ENCODE results near the gene UROC1. TPM values are rescaled to one million over a fixed set of nuclear protein-coding genes. Genes with fewer than 3 reads are reported as not detected.

Gene UROC1
- total and polyA plus RNA-seq, 2 experiments from 2014 or later = not detected

GRCh38 chr3:126549861-126550487 is 32.4 kb upstream of the UROC1 start (continued):
- TF ChIP-seq CREB1 (CRISPR knock-in tag; IDR thresholded peaks at IDR 0.05; ENCODE audit: low read depth) (no peak), NANOG (IDR thresholded peaks at IDR 0.05; ENCODE audit: borderline replicate concordance) (no peak), EZH2 (IDR thresholded peaks at IDR 0.05; ENCODE audit: low read depth, unreplicated experiment) (no peak), JUNB (IDR thresholded peaks at IDR 0.05; ENCODE audit: unreplicated experiment) (no peak), EZH2phosphoT487 (IDR thresholded peaks at IDR 0.05; ENCODE audit: unreplicated experiment) (no peak), ZNF331 (CRISPR knock-in tag; IDR thresholded peaks at IDR 0.05; ENCODE audit: low read depth) (no peak), CTCF (conservative IDR thresholded peaks at IDR 0.05; ENCODE audit: low read depth in 2 of 2) (no peak), REST (IDR thresholded peaks at IDR 0.05; ENCODE audit: unreplicated experiment) (no peak), POLR2AphosphoS5 (IDR thresholded peaks at IDR 0.05; ENCODE audit: low read depth) (no peak), STAT1 (IDR thresholded peaks at IDR 0.05; ENCODE audit: unreplicated experiment) (no peak)

- peak overlapping the region; percentile 85 for H3K27ac Mint-ChIP-seq
- TF ChIP-seq POLR2AphosphoS5 (IDR thresholded peaks at IDR 0.05; ENCODE audit: low read depth) = no peak
- TF ChIP-seq NANOG (IDR thresholded peaks at IDR 0.05; ENCODE audit: borderline replicate concordance) = peak; percentile 31; the same call in 1 of the 2 replicates
- H2AFZ ChIP-seq = peak overlapping the region; percentile 88
Measured at GRCh38 chr3:126548556-126549466, 31.2 kb upstream of the UROC1 start.

More at GRCh38 chr3:126548556-126549466, 31.2 kb upstream of the UROC1 start:
- peak; percentile 43 for ATAC-seq
- Histone ChIP-seq H3F3A (replicated peaks; ENCODE audit: low read depth) (no peaks in the 10 kb centered on the region), H3K27ac (ENCODE audit: low read depth) (no peak overlapping the region), H3K4me1 (ENCODE audit: insufficient read depth) (peaks cover 18% of the 10 kb centered on the region), H3K9me2 (ENCODE audit: insufficient read depth) (no peaks in the 10 kb centered on the region), H3K4me2 (peak overlapping the region; percentile 68), H3K27me3 (ENCODE audit: insufficient read depth) (no peaks in the 10 kb centered on the region), H3K36me3 (ENCODE audit: insufficient read depth) (no peaks in the 10 kb centered on the region), H4K20me1 (replicated peaks; ENCODE audit: insufficient read depth) (no peaks in the 10 kb centered on the region), H3K4me3 (0 out of 2 replicates have a peak overlapping the region, but pooled peaks have one; percentile 20), H3K79me2 (replicated peaks; ENCODE audit: insufficient read depth) (no peaks in the 10 kb centered on the region)
- Mint-ChIP-seq H3K27me3 (ENCODE audit: insufficient read depth, low read depth, poor library complexity) (peaks cover 20% of the 10 kb centered on the region), H3K9me3 (no peaks in the 10 kb centered on the region; the same call in 2 of the 3 replicates), H3K36me3 (ENCODE audit: low read depth) (no peaks in the 10 kb centered on the region), H3K4me3 (peak overlapping the region; percentile 8; the same call in 2 of the 3 replicates), H3K4me1 (peaks cover 47% of the 10 kb centered on the region)
- no peak for DNase-seq (ENCODE audit: low spot score)
